ENCODE measurements around the gene IGFBP5. TPM values are rescaled to one million over a fixed set of nuclear protein-coding genes. Genes with fewer than 3 reads are reported as not detected.

IGFBP5 gene
- total RNA-seq, 1 experiment from 2014 or later, result 3.9 TPM

DNA sequence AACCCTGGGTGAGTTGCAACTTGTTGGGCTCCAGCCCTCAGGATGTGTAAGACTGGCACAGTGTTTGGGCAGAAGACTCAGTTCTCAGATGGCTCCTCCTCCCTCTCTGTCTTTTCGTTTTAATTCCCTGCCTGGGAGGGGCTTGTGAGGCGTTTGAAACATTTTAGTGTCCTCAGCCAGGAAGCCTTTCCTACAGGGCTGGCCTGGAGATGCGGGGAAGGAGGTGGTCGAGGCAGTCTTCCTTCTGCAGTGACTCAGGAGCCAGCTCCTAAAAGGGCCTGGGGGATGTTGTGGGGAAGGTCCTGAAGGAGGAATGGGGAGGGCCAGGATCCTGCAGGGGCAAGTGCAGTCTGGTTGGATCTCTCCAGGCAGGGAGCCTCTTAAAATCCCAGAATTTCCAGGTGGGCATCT lies 22.1 kb upstream of the IGFBP5 start:
- no peak for DNase-seq (ENCODE audit: low read depth, low spot score)
- POLR2A ChIA-PET, result no interaction called here
- CTCF ChIA-PET, result no interaction called here
- Histone ChIP-seq H3K36me3 (ENCODE audit: control insufficient read depth in 1 of 2, insufficient read depth in 2 of 2, low read length in 2 of 2) (no peaks in the 10 kb centered on the region), H4K20me1 (ENCODE audit: insufficient read depth) (no peaks in the 10 kb centered on the region), H3K79me2 (ENCODE audit: insufficient read depth, low read length) (no peaks in the 10 kb centered on the region), H3K9me3 (ENCODE audit: control insufficient read depth in 1 of 2, insufficient read depth in 1 of 2, low read depth in 1 of 2, low read length in 2 of 2) (no peaks in the 10 kb centered on the region), H3K27me3 (ENCODE audit: insufficient read depth, low read length) (peaks cover 8% of the 10 kb centered on the region; the same call in 1 of the 2 replicates), H3K27ac (ENCODE audit: low read depth, low read length) (no peak overlapping the region), H3K9me2 (ENCODE audit: insufficient read depth) (no peaks in the 10 kb centered on the region), H3K4me2 (ENCODE audit: low read length) (no peak overlapping the region), H3K4me3 (replicated peaks in 1 of 2; ENCODE audit: low read depth in 1 of 2, low read length in 2 of 2) (no peak overlapping the region), H2AFZ (ENCODE audit: low read depth, low read length, poor library complexity, severe bottlenecking) (no peak overlapping the region), H3K4me1 (ENCODE audit: control insufficient read depth in 1 of 2, insufficient read depth in 2 of 2, low read length in 2 of 2) (peaks cover 0 to 14% of the 10 kb centered on the region in 2 experiments; a peak in 2 of 4 replicates), H3K9ac (ENCODE audit: low read length) (no peak overlapping the region)
- TF ChIP-seq, protein P1, sequence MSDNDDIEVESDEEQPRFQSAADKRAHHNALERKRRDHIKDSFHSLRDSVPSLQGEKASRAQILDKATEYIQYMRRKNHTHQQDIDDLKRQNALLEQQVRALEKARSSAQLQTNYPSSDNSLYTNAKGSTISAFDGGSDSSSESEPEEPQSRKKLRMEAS (IDR thresholded peaks at IDR 0.05), result no peak
- TF ChIP-seq, protein P2, sequence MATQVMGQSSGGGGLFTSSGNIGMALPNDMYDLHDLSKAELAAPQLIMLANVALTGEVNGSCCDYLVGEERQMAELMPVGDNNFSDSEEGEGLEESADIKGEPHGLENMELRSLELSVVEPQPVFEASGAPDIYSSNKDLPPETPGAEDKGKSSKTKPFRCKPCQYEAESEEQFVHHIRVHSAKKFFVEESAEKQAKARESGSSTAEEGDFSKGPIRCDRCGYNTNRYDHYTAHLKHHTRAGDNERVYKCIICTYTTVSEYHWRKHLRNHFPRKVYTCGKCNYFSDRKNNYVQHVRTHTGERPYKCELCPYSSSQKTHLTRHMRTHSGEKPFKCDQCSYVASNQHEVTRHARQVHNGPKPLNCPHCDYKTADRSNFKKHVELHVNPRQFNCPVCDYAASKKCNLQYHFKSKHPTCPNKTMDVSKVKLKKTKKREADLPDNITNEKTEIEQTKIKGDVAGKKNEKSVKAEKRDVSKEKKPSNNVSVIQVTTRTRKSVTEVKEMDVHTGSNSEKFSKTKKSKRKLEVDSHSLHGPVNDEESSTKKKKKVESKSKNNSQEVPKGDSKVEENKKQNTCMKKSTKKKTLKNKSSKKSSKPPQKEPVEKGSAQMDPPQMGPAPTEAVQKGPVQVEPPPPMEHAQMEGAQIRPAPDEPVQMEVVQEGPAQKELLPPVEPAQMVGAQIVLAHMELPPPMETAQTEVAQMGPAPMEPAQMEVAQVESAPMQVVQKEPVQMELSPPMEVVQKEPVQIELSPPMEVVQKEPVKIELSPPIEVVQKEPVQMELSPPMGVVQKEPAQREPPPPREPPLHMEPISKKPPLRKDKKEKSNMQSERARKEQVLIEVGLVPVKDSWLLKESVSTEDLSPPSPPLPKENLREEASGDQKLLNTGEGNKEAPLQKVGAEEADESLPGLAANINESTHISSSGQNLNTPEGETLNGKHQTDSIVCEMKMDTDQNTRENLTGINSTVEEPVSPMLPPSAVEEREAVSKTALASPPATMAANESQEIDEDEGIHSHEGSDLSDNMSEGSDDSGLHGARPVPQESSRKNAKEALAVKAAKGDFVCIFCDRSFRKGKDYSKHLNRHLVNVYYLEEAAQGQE (IDR thresholded peaks at IDR 0.05; ENCODE audit: low read depth), result no peak
- TF ChIP-seq POLR2A (IDR thresholded peaks at IDR 0.05; ENCODE audit: borderline replicate concordance, extremely low read depth, insufficient read depth, insufficient read length) (no peak), YY1 (IDR thresholded peaks at IDR 0.05; ENCODE audit: extremely low read depth, insufficient replicate concordance, low read depth, low read length) (no peak), POLR2AphosphoS5 (IDR thresholded peaks at IDR 0.05; ENCODE audit: low read depth, low read length) (no peak), TCF7L2 (IDR thresholded peaks at IDR 0.05; ENCODE audit: borderline replicate concordance, extremely low read depth, insufficient read depth, insufficient read length) (no peak), SP1 (IDR thresholded peaks at IDR 0.05; ENCODE audit: low read depth) (no peak), SRF (IDR thresholded peaks at IDR 0.05; ENCODE audit: low read depth) (no peak), FOSL1 (IDR thresholded peaks at IDR 0.05; ENCODE audit: low read depth) (no peak), EZH2 (IDR thresholded peaks at IDR 0.05) (no peak)
- intact Hi-C loops (cut with micrococcal nuclease), result no loop called here
- RAD21 ChIA-PET (ENCODE audit: low non-redundant PET in 1 of 2, low total read pairs in 2 of 2, uncharacterized antibody in 2 of 2, unreplicated experiment in 2 of 2), result no interaction called here
- no TSS peak for BruUV-seq (replicated peaks)
- 0 out of 2 replicates have a peak, but pooled peaks have one; percentile 22 for ATAC-seq
